GM18909 (cell line): ENCODE data around the gene EHBP1.
A peak's percentile ranks its signal among the peaks of the same experiment; 100 is the strongest.

Experiments
- ATAC-seq: cut with Tn5 transposase; IDR thresholded peaks from one replicate; pipeline ENCODE4 v1.9.1; 2021; ENCODE audit warnings: mild to moderate bottlenecking; ENCODE audit not compliant: unreplicated experiment, poor library complexity

The EHBP1 gene

DNA sequence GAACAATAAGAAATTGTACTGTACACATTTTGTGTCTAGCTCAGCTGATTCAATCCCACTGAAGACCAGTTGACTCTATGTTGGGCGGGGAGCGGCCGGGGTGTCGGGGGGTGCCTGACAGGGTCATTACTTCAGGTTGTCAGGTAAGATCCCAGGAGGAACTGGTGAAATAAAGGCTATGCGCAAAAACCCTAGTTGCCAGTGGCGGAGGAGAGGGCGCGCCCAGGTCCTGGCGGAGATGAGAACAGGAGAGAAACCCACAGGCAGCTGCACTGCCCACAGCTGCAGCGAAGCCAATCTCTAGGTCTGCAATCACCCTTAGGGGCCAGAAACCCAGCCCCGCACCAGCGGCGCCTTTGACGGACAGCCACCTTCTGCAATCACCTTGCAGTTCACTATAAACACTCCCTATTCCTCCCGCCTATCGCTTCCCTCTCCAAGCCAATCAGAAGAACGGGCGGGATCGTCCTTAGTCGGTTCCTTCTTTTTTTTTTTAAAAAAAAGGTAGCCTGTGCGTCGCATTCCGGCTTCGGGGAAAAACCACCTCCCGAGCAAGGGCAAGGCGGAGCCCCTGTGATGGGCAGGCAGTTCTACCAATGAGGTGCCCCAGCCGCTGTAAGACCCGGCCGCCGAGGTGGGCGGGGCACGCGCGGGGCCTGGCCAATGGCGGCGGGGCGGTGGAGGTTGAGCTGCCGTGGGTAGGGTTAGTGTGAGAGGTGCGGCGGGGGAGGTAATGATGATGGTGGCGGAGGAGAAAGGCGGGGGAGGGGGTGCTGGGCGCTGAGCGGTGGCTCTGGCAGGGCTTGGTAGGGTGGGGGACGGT, at the start of gene EHBP1:
TSS of gene EHBP1 (plus strand) at position 707 of the 823 bp plus-strand sequence. CDS start 1,479 bp downstream, outside the sequence.
- peak; percentile 96 for ATAC-seq

DNA sequence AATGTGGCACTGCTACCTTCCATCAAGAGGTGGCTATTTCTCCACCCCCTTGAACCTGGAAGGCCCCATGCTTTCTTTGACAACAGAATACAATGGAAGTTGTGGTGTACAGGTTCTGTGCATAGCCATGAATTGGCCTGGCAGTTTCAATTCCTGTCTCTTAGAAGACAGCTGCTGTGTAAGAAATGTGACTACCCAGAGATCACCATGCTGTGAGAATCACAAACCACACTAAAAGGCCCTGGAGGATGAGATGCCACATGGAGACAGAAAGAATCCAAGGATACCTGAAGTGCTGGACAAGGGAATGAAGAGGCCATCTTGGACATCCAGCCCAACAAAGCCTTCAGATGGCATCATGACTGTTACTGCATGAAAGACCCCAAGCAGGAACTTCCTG, 47.7 kb upstream of the EHBP1 start:
- peak; percentile 49 for ATAC-seq

DNA sequence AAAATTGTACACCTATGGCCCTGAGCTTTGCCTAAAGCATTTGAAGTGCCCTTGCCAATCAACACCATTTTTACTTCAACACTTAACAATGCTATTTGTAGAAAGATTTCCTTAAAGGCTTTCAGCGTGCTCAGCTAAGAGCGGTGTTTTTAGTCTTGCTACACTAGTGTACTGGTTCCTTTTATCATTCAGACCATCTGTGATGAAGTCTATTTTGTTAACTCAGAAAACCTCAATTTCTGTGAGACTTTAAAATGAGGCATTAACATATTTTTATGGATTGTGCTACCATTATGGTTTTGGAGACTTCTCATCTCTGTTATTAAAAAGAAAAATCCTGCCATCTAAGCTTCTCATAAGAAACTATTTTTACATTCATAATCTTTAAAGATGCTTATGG, 46.6 kb upstream of the EHBP1 start:
- ATAC-seq: no peak

DNA sequence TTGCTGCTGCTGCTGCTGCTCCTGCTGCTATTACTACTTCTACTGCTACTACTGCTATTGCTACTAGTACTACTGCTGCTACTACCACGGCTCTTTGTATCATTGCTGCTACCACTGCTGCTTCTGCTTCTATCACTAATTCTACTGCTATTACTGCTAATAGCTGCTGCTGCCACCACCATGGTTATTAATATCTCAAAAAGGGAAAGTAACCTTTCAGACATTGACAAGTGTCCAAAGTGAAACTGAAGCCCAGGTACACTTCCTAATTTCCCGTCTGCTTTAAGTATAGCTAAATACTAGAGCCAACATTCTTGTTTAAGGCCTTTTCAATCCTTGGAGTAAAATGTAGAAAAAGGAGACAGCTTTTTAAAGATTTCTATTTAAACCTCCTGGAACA, 45.4 kb upstream of the EHBP1 start:
- peak; percentile 80 for ATAC-seq

DNA sequence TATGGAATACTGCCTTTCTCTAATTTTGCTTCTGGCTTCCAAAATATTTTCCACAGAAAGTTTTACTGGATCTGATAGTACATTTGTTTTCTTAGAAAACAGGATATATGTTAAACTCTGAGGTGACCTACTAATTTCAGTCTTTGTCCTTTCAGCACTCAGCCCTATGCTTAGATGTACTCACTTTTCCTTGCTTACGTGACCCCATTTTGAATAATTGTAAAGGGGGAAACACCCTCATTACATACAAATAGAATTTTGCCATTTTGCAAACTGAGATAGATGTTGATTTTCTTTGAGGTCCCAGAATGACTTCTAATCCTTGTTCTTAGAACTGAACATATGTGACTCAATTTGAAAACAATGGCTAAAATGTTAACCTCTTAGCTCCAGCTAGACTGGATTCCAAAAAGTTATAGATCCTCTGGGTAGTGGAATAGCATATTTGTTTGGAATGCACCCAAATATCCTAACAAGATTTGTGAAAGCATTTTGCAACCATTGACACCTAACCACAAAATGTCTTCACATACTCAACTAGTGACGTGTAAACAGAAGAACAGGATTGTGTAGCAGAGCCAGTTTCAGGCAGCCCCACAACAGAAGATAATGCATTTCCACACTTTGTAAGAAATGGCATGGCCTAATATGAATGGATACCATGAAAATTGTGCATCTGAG, 44.8 kb upstream of the EHBP1 start:
- peak; percentile 28 for ATAC-seq

DNA sequence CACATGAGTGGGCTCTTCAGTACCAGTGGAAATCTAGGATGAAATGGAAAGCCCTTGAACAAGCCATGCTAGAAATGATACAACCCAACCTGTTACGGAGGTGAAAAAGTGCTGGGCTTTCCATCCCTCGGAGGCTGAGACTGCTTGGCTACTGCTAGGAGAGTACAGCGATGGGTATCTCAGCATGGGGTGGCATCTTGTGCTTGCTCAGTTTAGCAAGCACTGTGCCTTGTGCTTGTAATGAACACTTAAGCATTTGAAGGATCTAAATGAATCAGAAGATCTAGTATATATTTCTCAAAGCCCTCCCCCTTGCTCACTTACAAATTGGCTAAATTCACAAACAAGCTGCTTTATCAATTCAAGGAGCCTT, 44.3 kb upstream of the EHBP1 start:
- ATAC-seq: no peak

DNA sequence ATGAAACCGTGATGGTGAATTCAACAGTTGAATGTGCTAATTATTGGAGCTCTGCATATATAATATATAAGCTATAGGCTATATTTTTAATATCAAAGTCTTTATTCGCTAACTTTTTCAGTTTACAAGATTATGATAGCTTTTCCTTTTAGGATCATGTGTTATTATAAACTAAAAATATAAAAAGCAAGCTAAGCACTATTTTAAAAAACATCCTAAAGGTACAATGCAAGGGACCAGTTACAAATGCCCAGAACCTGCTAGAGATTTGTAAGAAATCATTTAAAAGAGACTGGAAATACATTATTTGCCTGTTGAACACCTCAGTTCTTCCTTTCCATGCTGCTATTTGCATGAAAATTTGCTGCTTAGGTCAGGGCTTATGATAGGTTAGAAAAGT, 43.4 kb upstream of the EHBP1 start:
- no peak for ATAC-seq

DNA sequence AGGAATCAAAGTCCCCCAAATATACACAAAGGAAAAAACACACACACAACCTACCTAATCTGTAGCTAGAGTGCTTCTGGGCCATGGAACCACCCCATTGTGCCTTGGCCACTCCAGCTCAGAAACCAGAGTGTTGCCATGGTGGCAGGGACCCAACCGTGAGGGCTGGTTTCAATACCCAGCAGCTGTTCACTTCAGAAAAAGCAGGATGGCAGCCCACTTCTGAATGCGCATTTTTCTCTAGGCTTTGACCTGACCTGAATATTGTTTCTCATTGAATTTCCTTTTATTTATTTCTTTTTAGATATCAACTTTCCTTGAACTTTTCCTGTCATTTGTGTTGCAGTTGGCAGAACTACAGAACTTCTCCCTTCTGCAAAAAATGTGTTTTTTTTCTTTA, 43.0 kb upstream of the EHBP1 start:
- ATAC-seq: no peak

DNA sequence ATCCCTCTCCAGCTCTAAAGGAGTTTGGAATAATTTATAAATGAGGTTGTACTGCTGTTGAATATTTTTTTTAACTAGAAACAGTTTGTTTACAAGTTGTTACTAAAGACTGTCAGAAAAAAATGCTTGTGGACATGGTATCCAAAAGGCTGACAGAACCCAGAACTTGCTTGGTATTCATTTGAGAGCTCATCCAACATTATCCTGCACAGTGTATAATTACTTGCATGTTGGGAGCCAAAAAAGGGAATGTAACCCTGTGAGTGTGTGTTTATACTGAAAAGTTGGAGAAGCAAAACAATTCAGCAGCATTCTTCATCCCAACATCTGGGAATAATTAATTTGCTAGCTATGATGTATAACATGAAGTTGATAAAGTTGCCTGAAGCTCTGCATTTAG, 42.1 kb upstream of the EHBP1 start:
- ATAC-seq: no peak

DNA sequence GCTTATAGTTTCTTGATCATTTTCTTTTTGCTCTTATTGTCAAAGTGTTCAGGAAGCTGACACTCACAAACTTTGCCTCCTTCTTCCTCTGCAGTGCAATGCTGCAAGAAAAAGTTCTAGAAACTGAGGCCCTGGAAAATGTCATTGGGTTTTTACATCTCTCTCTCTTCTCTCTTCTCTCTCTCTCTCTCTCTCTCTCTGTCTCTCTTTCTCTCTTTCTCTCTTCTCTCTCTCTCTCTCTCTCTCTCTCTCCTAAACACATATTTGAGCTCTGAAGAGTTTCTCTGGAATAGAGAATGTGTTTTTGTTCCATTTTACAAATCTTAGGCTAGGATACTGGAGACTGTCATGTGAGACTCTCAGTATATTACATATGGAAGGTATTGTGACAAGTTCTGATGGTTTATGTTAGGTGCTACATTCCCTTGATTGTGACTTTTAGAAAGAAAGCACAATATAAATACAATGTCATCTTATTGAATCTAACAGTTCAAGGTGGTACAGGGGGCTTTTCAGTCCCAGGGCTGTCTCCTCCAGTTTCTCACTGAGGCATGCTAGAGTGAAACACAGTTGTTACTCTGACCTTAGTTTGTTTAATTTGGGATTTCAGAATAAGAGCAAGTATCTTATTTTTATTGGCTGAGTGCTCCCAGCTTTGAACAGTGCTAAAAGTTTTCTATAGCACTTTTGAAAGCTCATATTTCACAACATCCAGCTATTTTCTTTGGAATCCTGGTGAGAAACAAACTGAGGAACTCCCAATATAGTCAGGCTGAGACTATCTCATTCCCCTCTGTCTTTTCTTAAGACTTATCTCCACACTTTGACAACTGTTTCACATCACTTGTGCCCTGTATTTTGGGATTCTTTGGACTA, 41.4 kb upstream of the EHBP1 start:
- ATAC-seq: no peak

DNA sequence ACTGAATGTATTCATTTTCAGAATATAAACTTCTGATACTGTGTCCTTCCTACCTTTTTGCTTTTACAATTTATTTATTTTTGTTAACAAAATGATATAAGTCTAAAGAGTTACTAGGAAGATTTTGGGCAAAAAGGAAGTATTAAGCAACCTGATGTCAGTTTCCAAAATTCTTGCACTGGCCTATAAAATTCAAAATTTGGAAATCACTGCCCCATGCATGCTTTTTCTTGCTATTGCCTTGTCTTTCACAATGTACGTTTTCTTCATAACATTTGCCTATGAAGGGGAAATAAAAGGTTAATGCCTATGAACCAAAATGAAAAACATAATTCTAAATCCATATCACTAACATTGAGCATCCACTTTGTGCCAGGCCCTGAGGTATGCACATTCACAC, 40.1 kb upstream of the EHBP1 start:
- no peak for ATAC-seq

DNA sequence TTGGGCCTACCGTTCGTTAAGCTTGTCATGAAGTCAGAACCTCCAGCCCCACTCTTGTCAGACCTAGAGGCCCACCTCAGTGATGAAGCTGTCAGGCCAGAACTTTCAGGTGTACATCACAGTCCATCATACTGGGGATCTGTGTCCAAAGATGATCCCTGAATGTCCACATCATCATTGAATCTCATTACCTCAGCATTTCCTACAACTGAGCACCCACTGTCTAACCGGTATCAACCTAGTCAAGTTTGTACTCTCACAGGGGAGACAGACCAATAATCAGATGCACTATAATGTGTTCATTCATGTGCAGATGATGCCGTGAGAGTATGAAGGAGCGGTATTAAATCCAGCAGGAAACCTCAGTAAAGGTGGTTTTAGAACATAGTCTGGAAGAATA, 36.3 kb upstream of the EHBP1 start:
- no peak for ATAC-seq

DNA sequence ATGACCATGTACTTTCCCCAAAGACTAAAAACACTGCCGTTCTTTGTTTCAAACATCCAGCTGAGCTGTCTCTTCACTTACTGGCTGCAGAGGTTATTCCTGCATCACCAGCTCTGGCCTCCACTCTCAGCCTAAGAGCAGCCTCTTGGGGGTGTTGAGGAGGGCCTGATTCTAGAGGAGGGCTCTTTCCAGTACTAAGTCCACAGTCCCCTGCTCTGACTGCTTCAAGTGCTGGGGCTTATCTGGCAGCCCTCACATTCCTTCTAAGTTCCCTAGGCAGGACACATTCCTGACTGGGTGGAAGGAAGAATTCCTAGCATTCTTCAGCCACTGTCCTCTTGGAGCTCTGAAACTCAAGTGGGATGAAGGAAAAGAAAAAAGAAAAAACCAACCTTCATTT, 32.9 kb upstream of the EHBP1 start:
- ATAC-seq: no peak

DNA sequence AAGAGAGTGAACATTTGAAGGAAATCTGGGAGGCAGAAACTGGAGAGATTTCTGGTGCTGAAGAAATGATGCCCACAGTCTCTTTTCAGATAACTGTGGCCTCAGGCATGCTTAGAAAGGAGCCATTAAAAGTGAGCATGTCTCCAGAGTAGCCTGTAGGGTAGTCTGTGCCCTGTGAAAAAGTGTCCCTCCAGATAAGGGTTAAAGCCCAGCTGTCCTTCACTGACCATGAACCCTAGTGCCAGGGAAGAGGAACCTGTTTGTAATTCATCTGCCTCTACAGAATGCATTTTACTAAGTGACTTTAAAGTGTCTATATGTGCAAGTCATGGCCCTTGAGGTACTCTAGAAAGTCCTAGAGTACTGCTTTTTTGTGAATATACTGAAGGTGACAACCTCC, 30.5 kb upstream of the EHBP1 start:
- ATAC-seq: no peak

DNA sequence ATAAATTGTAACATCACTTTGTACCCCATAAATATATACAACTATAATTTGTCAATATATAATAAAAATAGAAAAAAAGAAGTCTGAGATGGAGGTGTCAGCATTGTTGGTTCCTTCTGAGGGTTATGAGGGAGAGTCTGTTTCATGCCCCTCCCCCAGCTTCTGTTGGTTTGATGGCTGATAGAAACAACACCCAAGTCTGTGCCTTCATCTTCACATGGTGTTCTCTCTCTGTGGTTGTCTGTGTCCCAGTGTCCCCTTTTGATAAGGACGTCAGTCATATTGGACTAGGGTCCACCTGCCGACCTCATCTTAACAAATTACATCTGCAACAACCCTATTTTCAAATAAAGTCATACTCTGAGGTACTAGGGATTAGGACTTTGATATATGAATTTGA, 20.3 kb upstream of the EHBP1 start:
- ATAC-seq: no peak

DNA sequence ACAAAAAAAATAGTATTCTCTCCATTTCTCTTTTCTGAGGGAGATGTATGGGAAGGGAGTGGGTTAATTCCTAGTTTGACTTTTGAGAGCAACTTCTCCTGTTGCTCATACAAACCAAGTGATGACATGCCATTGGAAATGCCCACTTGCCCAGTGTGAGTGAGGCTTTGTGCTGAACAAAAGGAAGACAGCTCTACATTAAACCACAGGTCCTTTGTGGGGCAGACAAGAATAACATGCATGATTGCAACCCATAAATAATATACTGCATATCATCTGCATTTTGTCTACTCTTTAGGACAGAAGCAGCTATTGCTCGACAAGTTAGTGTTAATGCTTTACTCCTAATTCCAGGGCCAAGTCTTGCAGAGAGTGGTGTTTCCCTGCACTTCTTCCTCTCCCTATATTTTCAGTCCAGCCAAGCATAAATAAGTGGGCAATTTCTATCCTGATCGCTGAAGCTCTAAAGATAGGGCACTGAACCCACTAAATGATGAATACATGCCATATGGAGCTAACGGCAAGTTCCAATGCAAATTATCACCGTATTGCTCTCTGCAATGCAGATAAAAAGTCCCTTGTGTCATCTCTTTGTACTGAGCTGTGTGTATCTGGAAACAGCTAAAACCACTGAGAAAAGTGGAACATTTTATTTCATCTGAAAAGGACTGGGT, 19.4 kb upstream of the EHBP1 start:
- ATAC-seq: no peak

DNA sequence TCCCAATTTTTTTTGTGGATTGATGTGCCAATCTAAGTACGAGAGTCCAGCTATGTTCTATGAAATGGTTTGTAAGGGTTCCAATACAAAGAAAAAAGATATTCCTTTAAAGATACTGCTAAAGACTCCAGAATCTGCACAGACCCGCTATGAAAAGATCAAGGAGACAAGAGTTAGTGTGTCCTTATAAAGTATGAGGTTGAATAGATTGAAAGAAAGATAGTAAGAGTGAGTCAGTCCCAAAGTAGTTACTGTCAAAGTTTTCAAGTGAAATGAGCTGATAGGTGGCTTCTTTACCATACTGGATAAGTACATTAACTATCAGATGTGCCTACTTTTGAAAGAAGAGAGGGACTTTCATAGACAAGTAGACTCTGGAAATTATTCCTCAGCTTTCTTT, 17.9 kb upstream of the EHBP1 start:
- ATAC-seq: no peak

DNA sequence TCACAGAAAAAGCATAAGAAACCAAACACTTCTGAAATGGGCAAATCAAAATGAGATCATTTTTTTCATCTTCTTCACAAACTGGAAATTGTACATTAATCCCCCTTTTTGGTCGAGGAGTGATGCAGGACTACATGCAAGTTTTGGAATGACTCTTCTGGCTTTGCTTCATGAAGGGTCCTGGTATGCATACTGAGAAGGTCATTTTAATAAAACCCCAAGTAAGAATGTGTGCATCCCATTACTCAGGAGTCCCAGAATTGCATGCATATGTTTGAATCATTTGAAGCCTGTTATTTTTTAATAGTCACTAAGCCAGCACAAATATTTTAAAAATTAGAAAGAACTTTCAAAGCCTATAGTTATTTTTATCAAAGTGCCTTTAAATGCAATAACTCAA, 16.7 kb upstream of the EHBP1 start:
- no peak for ATAC-seq

DNA sequence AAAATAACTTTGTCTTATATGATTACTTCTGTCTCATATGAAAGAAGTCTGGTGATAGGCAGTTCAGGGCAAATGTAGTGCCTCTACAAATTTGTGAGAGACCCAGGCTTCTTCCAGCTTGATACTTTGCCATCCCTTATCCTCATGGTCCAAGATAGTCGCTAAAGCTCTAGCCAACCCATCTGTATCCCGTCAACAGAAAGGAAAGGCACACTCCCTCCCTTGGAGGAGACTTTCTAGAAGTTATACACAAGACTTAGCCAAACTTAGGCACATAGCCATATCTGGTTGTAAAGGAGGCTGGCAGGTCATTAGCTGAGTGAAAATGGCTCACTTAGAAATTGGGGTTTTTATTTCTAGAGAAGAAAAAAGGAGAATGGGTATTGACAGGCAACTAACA, 14.3 kb upstream of the EHBP1 start:
- no peak for ATAC-seq

DNA sequence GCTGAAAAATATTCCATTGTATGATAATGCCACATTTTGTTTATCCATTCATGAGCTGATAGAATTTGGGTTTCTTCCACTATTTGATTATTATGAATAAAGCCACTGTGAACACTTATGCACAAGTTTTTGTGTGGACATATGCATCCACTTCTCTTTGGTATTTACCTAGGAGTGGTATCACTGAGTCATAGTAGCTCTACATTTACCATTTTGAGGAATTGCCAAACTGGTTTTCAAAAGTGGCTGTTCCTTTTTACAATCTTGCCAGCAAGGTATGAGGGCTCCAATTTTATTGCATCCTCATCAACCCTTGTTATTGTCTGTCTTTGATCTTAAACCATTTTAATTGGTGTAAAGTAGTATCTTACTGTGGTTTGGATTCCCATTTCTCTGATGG, 13.3 kb upstream of the EHBP1 start:
- ATAC-seq: no peak

DNA sequence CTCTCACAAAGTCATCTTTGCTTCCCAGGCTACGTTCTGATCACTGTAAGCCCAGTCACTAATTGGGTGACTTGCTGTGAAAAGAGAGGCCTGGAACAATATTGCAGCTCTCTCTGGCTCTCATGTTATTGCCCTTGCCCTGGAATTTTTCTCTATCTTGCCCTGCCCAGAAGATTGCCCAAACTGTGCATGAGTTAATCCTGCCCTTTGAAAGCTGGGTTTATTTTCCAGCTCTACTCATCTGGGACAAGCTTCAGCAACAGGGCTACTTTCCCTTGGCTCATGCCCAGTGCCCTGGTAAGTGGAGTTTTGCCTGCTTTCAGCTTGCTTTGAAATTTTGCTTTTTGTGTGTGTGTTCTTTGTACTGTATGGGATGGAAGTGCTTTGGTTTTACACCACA, 6.9 kb upstream of the EHBP1 start:
- ATAC-seq: no peak
